ENCODE measurements around the gene AKT1. TPM values are rescaled to one million over a fixed set of nuclear protein-coding genes. Genes with fewer than 3 reads are reported as not detected.

The AKT1 gene
- total and polyA plus RNA-seq, 2 of the 13 experiments (the other 11 are each of a cell fraction or from before 2014, with no cell fraction given): 96.2 to 116 TPM

GRCh38 chr14:104751539-104752422 is 43.8 kb downstream of the AKT1 start:
- peak overlapping the region; percentile 18 to 94 (median 42); a peak in 4 of 6 replicates for H3K4me3 ChIP-seq (replicated peaks in 1 of 3; ENCODE audit: insufficient read depth in 1 of 3, low read depth in 2 of 3, low read length in 3 of 3)
- ChIA-PET POLR2A (interaction anchor here (0.5 to 4.8 kb wide), 19 partner anchors 9 to 537 kb away, joined by 3 to 72 read pairs (median 7); partner anchors contain the start of genes ADSS1, CDCA4, CEP170B and ZBTB42), CTCF (ENCODE audit: low intra/inter-chr PET ratio, low total read pairs) (no interaction called here)
- peaks cover 16% of the 10 kb centered on the region for H4K20me1 ChIP-seq (ENCODE audit: insufficient read depth, low read length)
- in situ Hi-C loops (cut with HindIII; ENCODE audit: extremely low pct_ligation_motif_present, low pct_unique_long_range_greater_than_20kb): no loop called here
- peak overlapping the region; percentile 90 for H3K4me2 ChIP-seq (ENCODE audit: low read depth, low read length)
- no peak for FAIRE-seq
- no peak for ATAC-seq
- peak overlapping the region; percentile 82 for H3K27ac ChIP-seq (ENCODE audit: extremely low read length, insufficient read depth, low read length)
- intact Hi-C loops (cut with micrococcal nuclease; ENCODE audit: unreplicated experiment): loop anchor here (2.0 kb wide), 1 partner anchor 15 kb away; no protein-coding TSS in a partner anchor
- H3K9ac ChIP-seq (ENCODE audit: insufficient read depth, low read depth, low read length): peak overlapping the region; percentile 73
- H3K4me1 ChIP-seq (ENCODE audit: insufficient read depth, low read length): peaks cover 78% of the 10 kb centered on the region
- H3K79me2 ChIP-seq (ENCODE audit: insufficient read depth, low read length): peaks cover 38% of the 10 kb centered on the region
- no TSS peak for BruUV-seq (replicated peaks)
- H3K9me3 ChIP-seq (ENCODE audit: low read length): no peaks in the 10 kb centered on the region
- H3K36me3 ChIP-seq (replicated peaks in 1 of 2; ENCODE audit: control insufficient read depth in 1 of 2, insufficient read depth in 2 of 2, low read length in 2 of 2): peaks cover 5 to 12% of the 10 kb centered on the region in 2 experiments; a peak in 3 of 5 replicates
- no peaks in the 10 kb centered on the region for H3K27me3 ChIP-seq (ENCODE audit: control insufficient read depth in 1 of 2, insufficient read depth in 2 of 2, low read length in 2 of 2)
- DNase-seq (ENCODE audit: low spot score): no peak
- H2AFZ ChIP-seq (ENCODE audit: low read length): no peak overlapping the region
- 88% methylated on average over 47 of the region's 90 CpGs for WGBS (ENCODE audit: low lambda C conversion rate)
- TF ChIP-seq ZBTB26 (CRISPR knock-in tag; IDR thresholded peaks at IDR 0.05; ENCODE audit: borderline replicate concordance) (no peak), PTBP1 (IDR thresholded peaks at IDR 0.05; ENCODE audit: low read depth, low read length, poor library complexity, severe bottlenecking) (no peak), BRCA1 (CRISPR knock-in tag; IDR thresholded peaks at IDR 0.05) (no peak), GLMP (CRISPR knock-in tag; IDR thresholded peaks at IDR 0.05; ENCODE audit: borderline replicate concordance) (no peak), MLXIP (CRISPR knock-in tag; IDR thresholded peaks at IDR 0.05; ENCODE audit: borderline replicate concordance) (no peak), BORCS8-MEF2B (CRISPR knock-in tag; IDR thresholded peaks at IDR 0.05) (no peak), ZC3H13 (CRISPR knock-in tag; IDR thresholded peaks at IDR 0.05) (peak; percentile 50; the same call in 1 of the 2 replicates), CENPT (CRISPR knock-in tag; IDR thresholded peaks at IDR 0.05; ENCODE audit: low read depth) (no peak), ZNF552 (CRISPR knock-in tag; IDR thresholded peaks at IDR 0.05; ENCODE audit: borderline replicate concordance) (no peak), ZNF546 (CRISPR knock-in tag; conservative IDR thresholded peaks at IDR 0.05) (0 out of 2 replicates have a peak, but pooled peaks have one; percentile 9), BCLAF1 (IDR thresholded peaks at IDR 0.05) (no peak), FLYWCH1 (CRISPR knock-in tag; IDR thresholded peaks at IDR 0.05) (no peak), AGO1 (IDR thresholded peaks at IDR 0.05; ENCODE audit: low read depth, low read length, poor library complexity, severe bottlenecking) (peak; percentile 55)
